Measurements from ENCODE around the gene EHD4.

The EHD4 gene

DNA sequence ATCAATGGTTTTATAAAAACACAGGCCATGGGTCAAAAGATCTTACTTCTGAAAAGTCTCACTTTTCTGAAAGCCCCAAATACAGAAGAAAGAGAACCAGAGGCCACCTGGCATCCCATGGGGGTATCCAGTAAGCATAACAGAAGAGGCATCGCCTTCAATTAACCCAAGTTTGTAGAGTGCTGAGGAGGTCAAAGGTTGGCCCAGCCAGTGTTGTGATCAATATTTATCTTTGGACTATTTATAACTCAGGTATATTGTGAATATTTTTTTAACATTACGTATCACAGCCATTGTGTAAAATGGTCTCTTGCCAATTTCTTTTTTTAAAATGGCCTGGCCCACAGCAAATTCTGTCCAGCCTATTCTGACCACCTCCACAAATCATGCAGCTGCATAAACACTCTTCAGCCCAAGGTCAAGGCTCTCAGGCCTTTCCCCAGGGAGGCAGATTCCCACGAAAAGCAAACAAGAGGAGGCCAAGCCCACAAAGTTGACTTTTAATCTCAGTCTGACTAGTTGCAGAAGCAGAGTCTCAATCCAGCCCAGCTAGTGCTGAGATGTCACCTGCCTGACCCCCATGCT lies 52.3 kb downstream of the EHD4 start:
- no peak for DNase-seq (ENCODE audit: low spot score)

DNA sequence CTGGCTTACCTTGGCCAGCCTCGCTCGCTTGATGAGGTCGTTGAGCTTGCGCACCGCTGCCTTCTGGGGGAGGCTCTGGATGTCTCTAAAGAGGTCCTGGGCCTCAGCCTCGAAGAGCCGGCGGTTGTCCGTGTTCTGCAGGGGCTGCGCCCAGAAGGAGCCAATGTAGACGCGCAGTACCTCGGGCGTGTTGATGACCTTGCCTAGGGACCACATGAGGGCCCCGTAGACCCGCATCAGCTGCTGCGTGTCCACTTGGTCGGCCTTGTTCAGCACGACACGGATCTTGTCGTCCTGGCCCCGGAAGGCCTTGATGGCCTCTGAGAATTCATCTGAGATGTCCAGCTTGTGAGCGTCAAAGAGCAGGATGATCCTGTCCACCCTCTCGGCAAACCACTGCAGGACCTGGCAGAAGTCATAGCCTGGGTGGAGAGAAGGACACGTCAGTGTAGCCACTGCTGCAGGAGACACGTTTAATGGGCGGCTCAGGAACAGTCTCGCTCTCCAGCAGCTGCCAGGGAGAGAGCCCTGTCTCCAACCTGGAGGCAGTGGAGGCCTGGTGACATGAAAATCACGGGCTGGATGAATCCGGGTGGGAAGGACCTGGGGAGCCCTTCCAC lies 53.0 kb downstream of the EHD4 start:
- DNase-seq (ENCODE audit: low spot score) = no peak

DNA sequence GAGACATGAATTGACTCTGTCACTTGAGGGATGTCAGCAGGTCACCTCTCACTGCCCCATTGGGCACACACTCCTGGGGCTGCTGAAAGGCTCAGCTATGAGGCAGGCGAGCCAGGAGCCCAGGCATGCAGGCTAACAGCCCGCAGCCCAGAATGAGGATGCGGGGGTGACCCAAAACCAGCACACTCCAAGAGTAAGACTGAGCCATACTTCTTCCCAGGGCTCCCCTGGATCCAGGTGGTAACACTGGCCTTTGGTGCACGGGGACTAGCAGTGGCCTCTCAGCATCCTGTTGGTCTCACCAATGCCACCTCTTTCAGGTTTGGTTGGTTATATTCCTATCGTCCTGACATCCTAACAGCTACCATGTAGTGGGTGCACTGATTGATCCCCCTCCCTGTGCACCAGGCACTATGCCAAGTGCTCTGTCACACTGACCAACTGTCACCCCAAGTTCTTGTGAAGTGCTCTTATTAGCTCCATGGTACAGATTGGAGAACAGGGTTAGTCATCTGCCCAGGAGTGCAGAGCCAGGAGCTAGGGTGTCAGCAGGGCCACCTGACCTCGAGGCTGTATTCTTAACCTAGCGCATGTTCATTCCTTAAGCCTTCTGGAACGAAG lies 53.7 kb downstream of the EHD4 start:
- DNase-seq (ENCODE audit: low spot score) = no peak

- DNase-seq (ENCODE audit: low spot score) = no peak
Observed at GRCh38 chr15:41917767-41918430, 54.5 kb downstream of the EHD4 start.

DNA sequence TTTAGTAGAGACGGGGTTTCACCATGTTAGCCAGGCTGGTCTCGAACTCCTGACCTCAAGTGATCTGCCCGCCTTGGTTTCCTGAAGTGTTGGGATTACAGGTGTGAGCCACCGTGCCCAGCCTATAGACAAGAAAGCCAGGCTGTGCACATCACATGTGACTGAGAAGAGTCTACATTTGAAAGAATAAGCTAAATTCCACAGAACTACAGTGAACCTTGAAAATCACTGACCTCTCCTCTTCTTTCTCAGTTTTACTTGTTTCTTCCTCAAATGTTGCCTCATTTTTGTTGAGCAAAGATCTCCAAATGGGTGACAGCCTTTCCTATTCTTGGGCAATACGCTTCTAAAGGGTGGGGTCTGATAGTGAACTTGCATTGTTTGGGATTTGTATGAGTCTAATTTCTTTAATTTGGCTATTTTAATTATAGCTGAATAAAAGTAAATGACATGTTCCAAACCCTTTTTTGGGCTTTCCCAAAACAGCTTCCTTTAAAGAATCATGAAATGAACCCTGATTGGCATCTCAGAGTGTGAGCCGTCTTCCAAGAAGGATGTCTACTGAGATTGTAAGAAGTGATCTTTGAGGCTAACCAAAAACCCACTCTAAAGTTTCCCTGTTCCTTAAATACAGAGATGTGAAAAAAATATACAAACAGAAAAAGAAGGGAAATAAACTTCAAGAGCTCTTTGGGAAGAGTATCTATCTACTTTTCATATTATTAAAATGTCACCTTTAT lies 56.9 kb downstream of the EHD4 start:
- DNase-seq (ENCODE audit: low spot score) = no peak

DNA sequence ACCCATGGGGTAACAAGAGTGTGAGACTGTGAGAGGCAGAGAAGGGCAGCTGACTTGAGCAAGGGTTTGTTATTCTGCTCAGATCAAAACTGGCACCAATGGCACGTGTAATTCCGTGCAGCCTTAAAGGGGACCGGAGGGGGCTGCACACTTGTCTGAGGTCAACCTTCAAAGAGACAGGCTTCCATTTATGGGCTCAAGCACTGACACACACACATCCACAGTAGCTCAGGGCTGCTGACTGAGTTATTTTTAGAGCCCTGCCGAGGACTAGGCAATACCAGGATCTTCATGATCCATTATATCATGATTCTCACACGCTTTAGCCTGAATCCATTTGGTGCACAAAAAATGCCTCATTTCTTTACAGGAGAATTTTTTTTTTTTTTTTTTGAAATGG lies 57.9 kb downstream of the EHD4 start:
- no peak for DNase-seq (ENCODE audit: low spot score)

- DNase-seq (ENCODE audit: low spot score) = no peak
Observed at GRCh38 chr15:41913256-41913655, 59.1 kb downstream of the EHD4 start.

DNA sequence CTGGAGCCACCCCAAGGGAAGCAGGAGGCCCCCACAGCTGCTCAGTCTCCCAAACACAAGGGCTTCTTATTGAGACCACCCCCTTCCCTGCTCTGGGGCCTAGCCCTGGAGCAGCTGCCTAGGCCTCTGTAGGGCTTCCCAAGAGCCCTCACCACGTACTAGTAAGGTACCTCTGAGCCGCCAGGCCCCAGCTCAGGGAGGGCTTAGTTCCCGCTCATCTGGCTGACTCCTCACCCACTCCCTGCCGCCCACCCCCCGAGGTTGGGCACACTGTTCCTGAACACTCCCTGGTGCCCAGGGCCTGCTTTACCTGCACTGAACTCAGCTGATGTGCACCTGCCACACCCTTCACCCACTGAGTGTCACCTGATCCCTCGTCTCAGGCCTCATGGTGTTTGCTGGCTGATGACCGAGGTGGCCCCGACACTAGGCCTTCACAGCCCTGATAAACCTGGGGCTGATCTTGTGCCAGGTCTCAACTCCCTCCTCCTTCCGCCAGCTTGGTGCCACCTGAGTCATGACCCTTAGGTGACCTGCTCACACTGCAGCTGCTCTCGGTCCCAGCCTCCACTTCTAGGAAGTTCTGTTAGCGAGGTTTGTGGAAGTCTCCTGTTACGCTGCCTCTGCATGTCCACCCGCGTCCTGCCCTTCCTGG lies 60.5 kb downstream of the EHD4 start:
- no peak for DNase-seq (ENCODE audit: low spot score)

DNA sequence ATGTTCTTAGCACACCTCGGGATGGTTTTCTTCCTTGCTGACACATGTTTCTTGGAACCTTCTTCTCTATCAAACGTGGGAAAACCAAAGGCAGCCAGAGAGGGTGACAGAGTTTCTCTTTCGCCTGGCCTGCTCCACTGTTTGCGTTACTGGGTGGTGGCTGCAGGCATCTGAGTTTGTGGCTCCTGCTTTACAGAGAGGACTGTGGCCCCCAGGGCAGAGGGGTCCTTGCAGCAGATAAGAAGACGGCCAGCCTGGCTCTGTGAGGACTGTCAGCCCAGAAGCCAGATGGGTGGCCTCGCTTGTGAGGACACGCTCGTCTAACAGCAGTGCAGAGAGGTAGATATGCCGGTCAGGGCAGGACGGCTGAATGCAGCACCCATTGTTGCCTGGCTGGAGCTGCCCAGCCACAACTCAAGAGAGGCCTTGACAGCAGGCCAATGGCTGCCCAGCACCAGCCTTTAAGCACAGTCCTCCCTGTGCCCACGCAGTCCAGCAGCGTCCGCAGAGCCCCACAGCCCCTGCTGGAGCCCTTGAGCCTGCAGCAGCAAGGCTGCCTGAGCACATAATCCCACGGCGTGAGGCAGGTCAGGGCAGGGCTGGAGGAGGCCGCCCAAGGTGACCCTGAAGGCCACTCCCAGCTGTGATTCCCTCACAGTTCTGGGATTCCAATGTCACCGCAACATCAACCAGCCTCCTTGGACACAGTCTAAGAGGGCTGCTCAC lies 63.5 kb downstream of the EHD4 start:
- no peak for DNase-seq (ENCODE audit: low spot score)

GRCh38 chr15:41907141-41907540 lies 65.2 kb downstream of the EHD4 start:
- no peak for DNase-seq (ENCODE audit: low spot score)

- no peak for DNase-seq (ENCODE audit: low spot score)
Observed at GRCh38 chr15:41906608-41907007, 65.7 kb downstream of the EHD4 start.

DNA sequence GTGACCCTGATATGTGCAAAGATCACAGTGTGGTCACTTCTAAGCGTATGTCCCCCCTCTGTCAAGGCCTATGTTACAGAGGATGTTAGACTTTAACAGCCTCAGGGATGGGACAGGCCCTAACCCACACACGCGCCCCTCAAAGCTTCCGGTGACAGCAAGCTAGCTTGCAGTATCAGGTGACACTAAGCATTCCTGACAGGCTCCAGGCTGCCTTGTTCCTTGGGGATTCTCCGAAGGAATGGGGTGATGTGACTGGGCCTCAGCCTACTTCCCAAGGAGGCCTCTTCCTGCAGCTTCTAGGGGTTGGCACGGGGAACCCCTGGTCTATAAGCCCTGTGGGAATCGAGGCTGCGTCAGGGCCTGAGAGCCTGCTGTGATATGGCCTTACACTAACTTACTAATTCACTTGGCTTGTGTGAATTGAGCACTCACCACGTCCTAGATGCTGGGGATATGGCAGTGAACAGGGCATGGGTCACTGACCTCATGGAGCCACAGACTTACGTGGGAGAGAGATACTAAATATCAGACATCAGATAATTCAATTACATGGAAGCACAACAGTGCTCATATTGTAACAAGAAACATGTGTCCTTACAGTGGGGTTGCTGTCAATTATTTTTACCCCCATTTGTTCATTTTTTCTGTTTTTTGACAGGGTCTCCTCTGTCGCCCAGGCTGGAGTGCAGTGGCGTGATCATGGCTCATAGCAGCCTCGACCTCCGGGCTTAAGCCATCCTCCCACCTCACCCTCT lies 67.1 kb downstream of the EHD4 start:
- DNase-seq (ENCODE audit: low spot score) = no peak

- DNase-seq (ENCODE audit: low spot score) = peak; percentile 83
Observed at GRCh38 chr15:41904541-41905005, 67.8 kb downstream of the EHD4 start.

DNA sequence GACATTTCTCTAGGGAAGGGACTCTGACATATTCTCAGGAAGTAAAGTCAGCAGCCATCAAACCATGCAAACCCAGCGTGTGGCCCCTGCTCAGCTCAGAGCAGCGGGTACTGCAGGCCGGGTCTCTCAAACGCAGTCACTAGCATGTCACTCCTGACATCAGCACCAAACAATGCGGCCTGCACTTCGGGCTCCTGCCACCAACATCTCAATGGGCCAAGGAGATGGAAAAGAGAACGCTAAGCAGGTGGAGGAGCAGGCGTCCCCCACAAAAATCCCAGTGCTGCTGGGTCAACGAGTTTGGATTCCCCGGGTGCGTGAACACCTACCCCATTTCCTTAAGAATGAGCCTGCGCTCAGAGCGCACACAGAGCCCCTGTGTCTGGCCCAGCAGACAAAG lies 68.6 kb downstream of the EHD4 start:
- no peak for DNase-seq (ENCODE audit: low spot score)

DNA sequence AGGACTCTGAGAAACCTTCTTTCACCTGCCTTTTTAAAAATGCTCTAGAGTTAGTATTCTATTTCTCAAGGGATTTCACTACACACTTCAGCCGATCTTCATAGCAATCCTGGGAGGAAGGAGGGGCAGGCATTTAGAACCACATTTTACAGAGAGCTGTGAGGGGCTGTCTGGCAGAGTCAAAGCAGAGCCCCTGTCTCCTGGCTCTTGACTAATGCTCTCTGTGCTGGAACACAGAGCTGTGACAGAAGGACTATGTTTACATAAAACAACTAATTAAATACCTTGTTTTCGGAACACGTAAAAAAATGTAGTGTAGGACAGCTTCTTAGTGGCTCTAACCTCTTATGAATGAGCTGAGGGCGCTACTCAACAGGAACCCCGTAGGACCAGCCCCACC lies 70.9 kb downstream of the EHD4 start:
- no peak for DNase-seq (ENCODE audit: low spot score)

- no peak for DNase-seq (ENCODE audit: low spot score)
Observed at GRCh38 chr15:41900526-41901380, 71.6 kb downstream of the EHD4 start.

GRCh38 chr15:41899854-41900442 lies 72.4 kb downstream of the EHD4 start:
- DNase-seq (ENCODE audit: low spot score) = no peak

GRCh38 chr15:41897363-41897799 lies 75.0 kb downstream of the EHD4 start:
- DNase-seq (ENCODE audit: low spot score) = no peak

GRCh38 chr15:41896566-41896965 lies 75.8 kb downstream of the EHD4 start:
- no peak for DNase-seq (ENCODE audit: low spot score)
